ENCODE data around the gene TPSAB1. TPM values are rescaled to one million over a fixed set of nuclear protein-coding genes. Genes with fewer than 3 reads are reported as not detected.

TPSAB1 gene
- total RNA-seq, 1 experiment from 2014 or later, result not detected

DNA sequence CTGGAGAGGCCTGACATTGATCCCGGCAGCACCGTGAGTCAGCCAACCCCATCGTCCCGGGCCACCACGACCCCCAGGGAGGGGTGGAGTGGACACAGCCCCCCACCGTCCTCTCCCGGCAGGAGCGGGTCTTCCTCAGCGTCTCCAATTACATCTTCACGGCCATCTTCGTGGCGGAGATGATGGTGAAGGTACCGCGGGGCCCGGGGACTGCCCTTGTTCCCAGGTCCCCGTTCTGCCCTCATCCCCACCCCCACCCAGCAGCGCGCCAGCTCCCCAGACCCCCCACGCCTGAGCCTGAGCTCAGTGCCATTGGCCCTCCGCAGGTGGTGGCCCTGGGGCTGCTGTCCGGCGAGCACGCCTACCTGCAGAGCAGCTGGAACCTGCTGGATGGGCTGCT is 30.0 kb upstream of the TPSAB1 start:
- Histone ChIP-seq H2AFZ (no peak overlapping the region), H3K9me2 (ENCODE audit: insufficient read depth) (no peaks in the 10 kb centered on the region), H3K27me3 (ENCODE audit: insufficient read depth, low read depth) (peaks cover 84% of the 10 kb centered on the region), H3K4me3 (no peak overlapping the region), H3K4me1 (replicated peaks; ENCODE audit: insufficient read depth) (no peaks in the 10 kb centered on the region), H3K36me3 (ENCODE audit: low read depth) (no peaks in the 10 kb centered on the region), H3F3A (ENCODE audit: insufficient read depth, low read depth) (no peaks in the 10 kb centered on the region), H3K4me2 (no peak overlapping the region), H3K9me3 (ENCODE audit: insufficient read depth, low read depth) (no peaks in the 10 kb centered on the region), H3K27ac (no peak overlapping the region), H3K79me2 (ENCODE audit: low read depth) (no peaks in the 10 kb centered on the region), H4K20me1 (ENCODE audit: insufficient read depth) (no peaks in the 10 kb centered on the region)
- BruUV-seq (replicated peaks), result no TSS peak
- POLR2A ChIA-PET (ENCODE audit: unreplicated experiment), result no interaction called here
- DNase-seq, result no peak
- CTCF ChIA-PET, result no interaction called here
- TF ChIP-seq, protein P1, sequence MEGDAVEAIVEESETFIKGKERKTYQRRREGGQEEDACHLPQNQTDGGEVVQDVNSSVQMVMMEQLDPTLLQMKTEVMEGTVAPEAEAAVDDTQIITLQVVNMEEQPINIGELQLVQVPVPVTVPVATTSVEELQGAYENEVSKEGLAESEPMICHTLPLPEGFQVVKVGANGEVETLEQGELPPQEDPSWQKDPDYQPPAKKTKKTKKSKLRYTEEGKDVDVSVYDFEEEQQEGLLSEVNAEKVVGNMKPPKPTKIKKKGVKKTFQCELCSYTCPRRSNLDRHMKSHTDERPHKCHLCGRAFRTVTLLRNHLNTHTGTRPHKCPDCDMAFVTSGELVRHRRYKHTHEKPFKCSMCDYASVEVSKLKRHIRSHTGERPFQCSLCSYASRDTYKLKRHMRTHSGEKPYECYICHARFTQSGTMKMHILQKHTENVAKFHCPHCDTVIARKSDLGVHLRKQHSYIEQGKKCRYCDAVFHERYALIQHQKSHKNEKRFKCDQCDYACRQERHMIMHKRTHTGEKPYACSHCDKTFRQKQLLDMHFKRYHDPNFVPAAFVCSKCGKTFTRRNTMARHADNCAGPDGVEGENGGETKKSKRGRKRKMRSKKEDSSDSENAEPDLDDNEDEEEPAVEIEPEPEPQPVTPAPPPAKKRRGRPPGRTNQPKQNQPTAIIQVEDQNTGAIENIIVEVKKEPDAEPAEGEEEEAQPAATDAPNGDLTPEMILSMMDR (conservative IDR thresholded peaks at IDR 0.05), result no peak
- TF ChIP-seq EZH2 (IDR thresholded peaks at IDR 0.05; ENCODE audit: low read depth), result no peak
- intact Hi-C loops (cut with micrococcal nuclease; ENCODE audit: unreplicated experiment), result no loop called here

DNA sequence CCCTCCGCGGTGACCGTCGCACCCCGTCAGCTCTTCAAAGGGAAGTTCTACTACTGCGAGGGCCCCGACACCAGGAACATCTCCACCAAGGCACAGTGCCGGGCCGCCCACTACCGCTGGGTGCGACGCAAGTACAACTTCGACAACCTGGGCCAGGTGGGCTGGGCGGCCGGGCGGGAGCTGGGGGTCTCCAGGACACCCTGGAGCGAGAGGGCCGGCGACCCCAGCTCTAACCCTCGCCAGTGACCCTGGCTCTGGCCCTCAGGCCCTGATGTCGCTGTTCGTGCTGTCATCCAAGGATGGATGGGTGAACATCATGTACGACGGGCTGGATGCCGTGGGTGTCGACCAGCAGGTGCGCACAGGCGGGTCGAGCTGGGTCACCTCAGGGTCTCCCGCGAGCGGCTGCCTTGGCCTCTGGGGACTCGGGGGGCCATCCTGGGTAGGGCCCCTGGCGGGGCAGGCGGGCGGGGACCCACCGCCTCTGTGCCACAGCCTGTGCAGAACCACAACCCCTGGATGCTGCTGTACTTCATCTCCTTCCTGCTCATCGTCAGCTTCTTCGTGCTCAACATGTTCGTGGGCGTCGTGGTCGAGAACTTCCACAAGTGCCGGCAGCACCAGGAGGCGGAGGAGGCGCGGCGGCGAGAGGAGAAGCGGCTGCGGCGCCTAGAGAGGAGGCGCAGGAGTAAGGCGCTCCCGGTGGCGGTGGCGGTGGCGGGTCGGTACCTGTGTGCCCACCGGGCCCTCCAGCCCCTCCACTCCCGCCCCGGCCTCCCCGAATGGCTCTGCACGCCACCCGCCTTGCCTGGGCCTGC is 28.8 kb upstream of the TPSAB1 start:
- Histone ChIP-seq H3K36me3 (ENCODE audit: low read depth) (no peaks in the 10 kb centered on the region), H3K27me3 (ENCODE audit: insufficient read depth, low read depth) (peaks cover 84% of the 10 kb centered on the region), H3F3A (ENCODE audit: insufficient read depth, low read depth) (no peaks in the 10 kb centered on the region), H3K9me2 (ENCODE audit: insufficient read depth) (no peaks in the 10 kb centered on the region), H2AFZ (no peak overlapping the region), H3K27ac (no peak overlapping the region), H4K20me1 (ENCODE audit: insufficient read depth) (no peaks in the 10 kb centered on the region), H3K4me3 (no peak overlapping the region), H3K79me2 (ENCODE audit: low read depth) (no peaks in the 10 kb centered on the region), H3K9me3 (ENCODE audit: insufficient read depth, low read depth) (no peaks in the 10 kb centered on the region), H3K4me2 (no peak overlapping the region), H3K4me1 (replicated peaks; ENCODE audit: insufficient read depth) (no peaks in the 10 kb centered on the region)
- ChIA-PET POLR2A (ENCODE audit: unreplicated experiment) (no interaction called here), CTCF (no interaction called here)
- no peak for DNase-seq
- intact Hi-C loops (cut with micrococcal nuclease; ENCODE audit: unreplicated experiment), result no loop called here
- no peak for TF ChIP-seq EZH2 (IDR thresholded peaks at IDR 0.05; ENCODE audit: low read depth)
- TF ChIP-seq, protein P1 (conservative IDR thresholded peaks at IDR 0.05), result no peak
- BruUV-seq (replicated peaks), result no TSS peak

DNA sequence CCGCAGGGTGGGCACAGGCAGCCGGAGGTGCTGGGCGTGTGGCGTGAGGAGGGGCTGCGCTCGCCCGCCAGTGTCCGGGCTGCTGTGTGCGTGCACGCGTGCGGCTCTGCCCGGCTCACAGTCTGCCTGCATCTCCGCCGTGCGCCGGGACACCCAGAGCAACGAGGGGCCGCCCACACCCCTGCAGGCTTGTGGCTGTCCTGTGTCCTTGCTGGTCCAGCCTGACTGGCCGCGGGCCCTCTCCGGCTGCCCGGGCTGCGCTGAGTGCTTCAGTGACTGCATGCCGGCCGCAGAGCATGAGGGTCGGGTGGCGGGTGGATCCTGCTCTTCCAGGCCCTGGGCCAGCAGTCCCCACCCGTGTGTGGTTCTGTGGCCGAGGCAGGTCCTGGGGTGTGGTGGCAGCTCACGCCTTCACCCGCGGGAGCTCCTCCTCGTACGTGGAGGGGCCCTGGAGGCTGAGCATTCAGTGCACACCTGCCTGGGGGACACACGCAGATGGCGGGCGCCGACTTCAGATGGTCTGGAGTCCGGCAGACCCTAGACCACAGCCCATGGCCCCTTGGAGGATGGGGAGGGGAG is 27.8 kb upstream of the TPSAB1 start:
- Histone ChIP-seq H3F3A (ENCODE audit: insufficient read depth, low read depth) (no peaks in the 10 kb centered on the region), H3K4me2 (no peak overlapping the region), H3K9me3 (ENCODE audit: insufficient read depth, low read depth) (no peaks in the 10 kb centered on the region), H3K27me3 (ENCODE audit: insufficient read depth, low read depth) (peaks cover 86% of the 10 kb centered on the region), H3K9me2 (ENCODE audit: insufficient read depth) (no peaks in the 10 kb centered on the region), H3K4me1 (replicated peaks; ENCODE audit: insufficient read depth) (no peaks in the 10 kb centered on the region), H3K27ac (no peak overlapping the region), H4K20me1 (ENCODE audit: insufficient read depth) (no peaks in the 10 kb centered on the region), H3K36me3 (ENCODE audit: low read depth) (no peaks in the 10 kb centered on the region), H3K4me3 (no peak overlapping the region), H3K79me2 (ENCODE audit: low read depth) (no peaks in the 10 kb centered on the region), H2AFZ (no peak overlapping the region)
- POLR2A ChIA-PET (ENCODE audit: unreplicated experiment), result no interaction called here
- CTCF ChIA-PET, result no interaction called here
- BruUV-seq (replicated peaks), result no TSS peak
- DNase-seq, result no peak
- intact Hi-C loops (cut with micrococcal nuclease; ENCODE audit: unreplicated experiment), result no loop called here
- no peak for TF ChIP-seq EZH2 (IDR thresholded peaks at IDR 0.05; ENCODE audit: low read depth)
- TF ChIP-seq, protein P1 (conservative IDR thresholded peaks at IDR 0.05), result no peak

All from PC-9 (cell line).